ENCODE results near the gene BICDL2.

Gene BICDL2

DNA sequence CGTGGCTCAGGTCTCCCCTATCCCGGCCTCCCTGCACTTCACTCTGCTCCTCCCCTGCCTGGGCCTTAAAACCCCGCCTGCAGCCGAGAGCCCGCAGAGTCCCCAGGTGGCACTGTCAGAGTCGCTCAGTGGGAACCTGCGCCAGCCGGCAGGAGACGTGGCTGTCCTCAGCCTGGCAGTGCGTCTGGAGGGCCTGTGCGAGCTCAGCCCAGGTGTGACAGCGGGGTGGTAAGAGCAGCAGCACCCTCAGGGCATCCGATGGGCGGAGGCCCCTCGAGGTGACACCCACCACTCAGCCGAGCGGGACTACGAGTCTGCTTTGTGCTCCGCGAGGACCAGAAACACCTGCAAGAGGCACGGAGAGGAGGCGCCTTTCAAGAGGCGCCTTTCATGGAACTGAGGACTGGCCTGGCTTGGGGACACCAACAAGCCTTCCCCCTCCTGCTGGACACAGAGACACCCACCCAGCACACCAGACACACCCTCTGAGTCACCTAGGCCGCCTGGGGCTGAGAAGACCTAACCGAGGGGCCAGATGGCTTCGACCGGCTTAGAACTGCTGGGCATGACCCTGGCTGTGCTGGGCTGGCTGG, 23.8 kb downstream of the BICDL2 start, which contains the start of gene CLDN9:
Gene CLDN9, plus strand, starts transcription at position 96 of the 593 bp plus-strand sequence. Its CDS starts 440 bp downstream, at position 536.
- no peak for DNase-seq

DNA sequence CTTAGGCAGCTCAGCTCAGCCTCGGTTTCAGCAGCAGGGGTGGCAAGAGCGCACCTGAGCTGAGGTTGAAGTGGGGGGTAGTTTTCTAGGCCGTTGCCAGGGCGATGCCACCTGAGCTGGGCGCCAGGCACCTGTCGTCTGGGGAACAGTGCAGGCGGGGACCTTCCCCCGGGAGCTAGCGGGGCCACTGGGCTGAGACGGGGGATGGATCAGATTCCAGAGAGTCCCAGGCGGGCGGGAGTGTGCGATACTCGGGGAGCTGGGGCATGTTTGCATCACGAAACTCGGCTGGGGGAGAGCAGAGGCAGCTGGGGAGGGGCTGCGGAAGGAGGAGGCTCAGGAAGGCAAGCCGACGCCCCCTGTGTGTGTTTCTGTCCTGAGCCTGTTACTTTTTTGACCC, 24.5 kb downstream of the BICDL2 start:
- DNase-seq = no peak

DNA sequence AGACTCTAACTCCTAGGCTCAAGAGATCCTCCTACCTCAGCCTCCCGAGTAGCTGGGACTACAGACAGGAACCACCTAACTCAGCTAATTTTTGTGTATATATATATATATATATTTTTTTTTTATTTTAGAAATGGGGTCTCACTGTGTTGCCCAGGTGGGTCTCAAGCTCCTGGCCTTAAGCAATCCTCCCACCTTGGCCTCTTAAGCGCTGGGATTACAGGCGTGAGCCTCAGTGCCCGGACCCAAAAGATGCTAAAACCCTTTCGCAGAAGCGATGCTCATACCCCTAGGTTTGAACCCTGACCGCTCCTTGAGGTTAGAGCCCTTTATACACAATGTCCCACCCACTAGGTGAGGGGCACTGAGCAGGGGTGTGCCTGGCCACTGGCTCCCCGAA, 26.2 kb downstream of the BICDL2 start:
- no peak for DNase-seq

DNA sequence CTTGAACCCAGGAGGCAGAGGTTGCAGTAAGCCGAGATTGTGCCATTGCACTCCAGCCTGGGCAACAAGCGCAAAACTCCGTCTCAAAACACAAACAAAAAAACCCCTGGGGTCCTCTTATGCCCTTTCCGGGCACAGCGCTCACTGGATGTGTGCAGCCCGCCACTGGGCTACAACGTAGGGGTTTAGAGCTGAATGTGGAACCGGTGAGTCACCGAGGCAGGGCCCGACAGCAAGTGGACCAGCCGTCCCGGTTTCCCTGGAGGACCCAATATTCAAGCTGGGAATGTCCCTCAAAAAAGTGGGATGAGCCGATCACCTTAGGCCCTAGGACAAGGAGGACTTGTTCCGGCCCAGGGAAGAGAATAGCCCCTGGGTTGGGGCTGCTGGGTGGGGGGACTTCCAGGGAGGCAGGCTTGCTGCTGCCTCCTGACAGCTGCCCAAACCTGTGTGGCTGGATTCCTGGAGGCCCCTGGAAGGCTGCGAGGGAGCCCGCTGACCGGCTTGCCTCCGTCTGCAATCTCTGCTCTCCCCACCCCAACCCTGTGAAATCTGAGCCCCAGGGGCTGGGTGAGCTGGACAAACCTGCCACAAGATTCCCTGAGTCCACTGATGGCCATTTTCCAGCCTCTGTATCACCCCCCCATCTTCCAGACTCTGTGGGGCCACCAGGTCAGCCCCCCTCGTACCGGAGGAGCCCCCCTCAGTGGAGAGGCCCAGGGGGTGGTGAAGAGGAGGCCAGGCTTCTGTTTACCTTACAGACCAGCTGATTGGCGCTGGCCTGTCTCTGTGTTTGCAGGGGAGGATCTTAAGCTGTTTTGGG, 27.0 kb downstream of the BICDL2 start:
- DNase-seq = no peak

DNA sequence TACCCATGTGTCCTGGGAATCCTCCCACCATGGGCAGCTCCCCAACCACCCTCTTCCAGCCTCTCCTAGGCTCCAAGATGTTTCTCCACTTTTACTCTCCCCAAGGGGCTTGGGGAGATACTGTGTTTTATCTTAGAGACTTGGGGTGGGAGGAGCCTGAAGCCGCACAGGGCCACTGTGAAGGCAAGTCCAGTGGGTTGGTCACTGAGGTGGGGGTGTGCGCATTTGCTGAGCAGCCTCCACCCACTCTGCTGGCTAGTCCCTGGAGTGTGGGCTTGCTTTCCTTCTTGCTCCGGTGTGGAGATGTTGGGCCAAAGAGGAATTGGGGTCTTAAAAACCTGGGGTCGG, 28.1 kb downstream of the BICDL2 start:
- no peak for DNase-seq

DNA sequence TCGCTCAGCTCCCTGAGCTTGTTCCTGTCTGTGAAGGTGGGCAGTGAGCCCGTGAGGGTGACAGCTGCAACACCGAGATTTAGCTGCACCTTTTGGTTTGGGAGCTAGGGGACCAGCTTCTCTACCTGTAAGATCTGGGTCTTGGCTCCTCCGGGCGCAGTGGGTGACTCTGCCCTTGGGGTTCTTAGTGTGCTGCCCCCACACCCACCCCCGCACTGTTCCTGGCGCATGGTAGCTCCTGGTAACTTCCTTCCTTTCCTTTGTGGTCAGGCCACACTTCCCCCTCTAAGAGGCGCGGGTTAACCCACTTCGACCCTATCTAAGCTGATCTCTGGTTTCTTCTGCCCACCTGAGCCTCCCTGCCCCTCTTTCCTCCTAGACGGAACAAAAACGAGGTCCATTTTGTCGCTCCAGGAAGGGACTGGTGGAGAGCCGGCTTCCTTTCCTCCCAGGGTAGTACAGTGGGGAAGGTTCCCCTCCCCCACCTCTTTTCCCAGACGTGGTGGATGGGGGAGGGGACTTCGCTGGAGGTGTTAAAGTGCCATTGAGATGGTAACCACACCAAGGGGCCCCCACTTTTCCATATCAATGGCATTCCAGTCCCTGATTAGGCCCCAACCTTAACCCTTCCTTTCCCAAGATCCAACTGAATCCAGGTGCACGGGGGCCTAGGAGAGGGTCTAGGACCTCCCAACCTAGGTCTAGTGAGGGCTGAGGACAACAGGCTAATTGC, 28.6 kb downstream of the BICDL2 start:
- peak in 5 of 51 donors; percentile 8 to 20 (median 10) for DNase-seq

DNA sequence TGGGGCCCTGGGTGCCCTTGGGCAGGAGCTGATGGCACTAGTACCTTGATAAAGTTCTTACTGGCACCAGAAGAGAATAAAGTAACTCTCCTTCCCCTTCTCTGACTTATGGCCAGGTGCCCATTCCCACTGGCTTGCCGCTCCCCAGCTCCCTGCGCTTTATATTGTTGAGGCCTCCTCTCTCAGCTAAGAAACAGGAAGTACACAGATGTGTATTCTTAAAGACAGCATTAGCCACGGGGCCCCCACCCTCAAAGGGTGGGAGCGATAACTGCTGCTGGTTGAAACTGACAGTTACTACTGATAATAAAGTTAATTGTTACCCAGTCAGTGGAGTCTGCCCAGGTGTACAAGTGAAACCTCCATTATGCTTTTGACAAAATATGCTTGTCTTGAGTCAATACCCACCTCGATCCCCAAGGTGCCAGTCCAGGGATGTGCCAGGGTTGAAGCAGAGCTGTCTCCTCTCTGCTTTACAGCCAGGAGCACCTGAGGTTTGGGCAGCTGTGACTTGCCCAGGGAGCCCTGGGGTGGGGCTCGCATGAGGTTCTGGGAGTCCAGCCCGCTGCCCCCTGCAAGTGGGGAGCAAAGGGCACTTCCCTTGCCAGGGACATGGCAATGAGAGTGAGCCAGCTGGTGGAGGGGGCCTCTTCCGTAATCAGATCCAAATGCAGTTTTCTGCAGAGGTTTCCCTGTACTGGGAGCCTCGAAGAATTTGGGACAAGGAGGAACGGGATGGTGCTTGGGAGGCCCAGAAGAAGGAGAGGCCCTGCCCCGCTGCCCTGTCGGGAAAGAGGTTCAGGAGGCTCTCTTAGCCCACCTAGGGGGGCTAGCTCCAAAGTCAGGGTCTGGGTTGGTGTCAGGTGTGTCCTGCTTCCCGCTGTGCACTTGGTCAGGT, 29.4 kb downstream of the BICDL2 start:
- DNase-seq = no peak

DNA sequence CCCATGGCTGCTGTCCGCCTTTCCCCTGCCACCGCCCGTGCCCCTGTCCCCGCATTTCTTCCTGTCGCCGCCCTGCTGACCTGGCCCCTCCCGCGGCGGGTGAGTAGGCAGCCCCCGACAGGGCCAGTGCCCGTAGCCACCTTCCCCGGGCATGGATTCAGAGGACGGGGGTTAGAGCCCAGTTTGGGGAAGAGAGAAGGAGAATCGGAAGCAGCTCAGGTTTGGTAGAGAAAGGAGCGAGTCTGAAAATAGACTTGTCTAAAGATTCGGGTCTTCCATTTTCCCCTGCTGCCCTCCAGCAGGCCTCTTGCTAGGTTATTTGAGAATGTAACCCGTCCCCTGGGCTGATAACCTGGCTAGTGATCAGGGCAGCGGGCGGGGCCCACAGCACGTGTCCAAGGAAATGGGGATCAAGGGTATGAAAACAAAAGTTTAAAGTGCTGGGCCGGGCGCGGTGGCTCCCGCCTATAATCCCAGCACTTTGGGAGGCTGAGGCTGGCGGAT, 31.9 kb downstream of the BICDL2 start:
- DNase-seq = no peak

DNA sequence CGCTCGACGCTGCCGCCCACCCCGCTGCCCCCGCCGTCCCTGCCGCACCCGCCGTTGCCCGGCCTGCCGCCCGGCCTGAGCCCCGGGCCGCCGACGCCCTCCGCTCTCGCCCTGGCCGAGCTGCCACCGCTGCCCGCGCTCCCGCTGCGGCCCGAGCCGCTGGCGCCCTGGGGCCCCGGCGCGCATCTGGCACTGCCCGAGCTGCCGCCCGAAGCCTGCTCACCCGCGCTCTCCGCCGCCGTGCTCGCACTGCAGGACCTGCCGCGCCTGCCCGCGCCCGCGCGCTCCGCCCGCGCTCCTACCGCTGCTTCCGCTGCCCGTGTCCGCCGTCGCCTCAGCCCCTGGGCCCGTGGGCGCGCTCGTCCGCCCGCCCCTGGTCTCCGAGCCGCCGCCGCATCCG, 32.4 kb downstream of the BICDL2 start:
- DNase-seq = no peak

DNA sequence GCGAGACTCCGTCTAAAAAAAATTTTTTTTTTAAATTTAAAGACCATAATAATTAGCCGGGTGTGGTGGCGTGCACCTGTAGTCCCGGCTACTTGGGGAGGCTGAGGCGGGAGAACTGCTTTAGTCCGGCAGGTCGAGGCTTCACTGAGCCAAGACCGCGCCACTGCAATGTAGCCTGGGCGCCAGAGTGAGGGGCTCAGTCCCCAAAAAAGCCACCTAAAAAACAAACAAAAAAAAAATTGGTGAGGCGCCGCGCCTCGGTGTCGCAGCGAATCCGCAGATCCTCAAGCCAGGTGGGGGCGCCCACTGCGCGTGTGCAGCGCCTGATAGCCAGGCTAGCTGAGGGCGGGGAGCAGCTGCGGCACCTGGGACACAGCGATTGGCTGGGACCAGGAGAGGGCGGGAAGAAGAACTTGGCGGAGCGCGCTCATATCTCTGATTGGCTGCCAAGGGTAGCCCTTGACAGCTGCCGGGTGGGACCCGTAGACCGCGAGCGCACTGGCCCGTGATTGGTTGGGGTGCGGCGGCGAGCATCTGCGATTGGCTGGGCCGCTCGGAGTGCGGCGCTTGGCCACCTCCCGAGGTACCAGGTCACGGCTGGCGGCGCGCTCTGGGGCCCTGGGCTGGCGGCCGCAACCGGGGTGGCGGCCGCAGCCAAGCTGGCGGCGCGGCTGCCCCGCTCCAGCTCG, 33.0 kb downstream of the BICDL2 start:
- DNase-seq = peak; percentile 38 to 99 (median 95)

DNA sequence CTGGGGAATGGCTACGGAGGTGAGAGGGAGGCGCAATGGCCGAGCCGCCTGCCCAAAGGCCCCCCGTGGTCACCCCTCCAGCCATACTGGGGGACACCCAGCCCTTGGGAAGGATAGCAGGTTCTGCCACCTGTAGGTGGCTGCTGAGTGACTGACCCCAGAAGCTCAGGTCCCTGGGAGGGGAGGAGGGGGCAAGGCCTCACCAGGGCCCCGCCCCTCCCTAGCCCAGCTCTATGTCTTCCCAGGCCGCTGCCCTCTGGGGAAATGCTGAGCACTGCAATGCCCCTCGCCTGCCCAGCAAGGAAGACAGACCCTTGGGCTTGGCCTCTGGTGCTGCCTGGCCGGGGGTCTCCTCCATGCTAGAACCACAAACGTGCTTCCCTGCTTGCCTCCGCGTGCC, 35.4 kb downstream of the BICDL2 start:
- no peak for DNase-seq

DNA sequence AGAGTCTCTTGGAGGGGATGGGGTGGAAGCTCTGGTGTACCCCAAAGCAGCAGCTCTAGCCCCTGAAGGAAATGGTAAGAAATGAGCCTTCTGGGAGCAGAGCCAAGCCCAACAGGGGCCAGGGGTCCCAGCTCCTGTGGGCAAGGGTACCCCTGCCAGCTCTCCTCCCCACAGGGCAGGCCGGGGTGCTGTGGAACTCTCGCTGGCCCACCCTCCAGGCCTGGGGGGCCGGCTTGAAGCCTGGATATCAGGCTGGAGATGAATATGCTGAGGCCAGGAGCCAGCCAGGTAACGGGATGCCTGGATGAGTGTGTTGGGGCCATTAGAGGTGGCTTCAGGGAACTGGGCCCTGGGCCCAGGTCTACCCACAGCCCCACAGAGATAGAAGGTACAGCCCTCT, 36.2 kb downstream of the BICDL2 start:
- DNase-seq = no peak

DNA sequence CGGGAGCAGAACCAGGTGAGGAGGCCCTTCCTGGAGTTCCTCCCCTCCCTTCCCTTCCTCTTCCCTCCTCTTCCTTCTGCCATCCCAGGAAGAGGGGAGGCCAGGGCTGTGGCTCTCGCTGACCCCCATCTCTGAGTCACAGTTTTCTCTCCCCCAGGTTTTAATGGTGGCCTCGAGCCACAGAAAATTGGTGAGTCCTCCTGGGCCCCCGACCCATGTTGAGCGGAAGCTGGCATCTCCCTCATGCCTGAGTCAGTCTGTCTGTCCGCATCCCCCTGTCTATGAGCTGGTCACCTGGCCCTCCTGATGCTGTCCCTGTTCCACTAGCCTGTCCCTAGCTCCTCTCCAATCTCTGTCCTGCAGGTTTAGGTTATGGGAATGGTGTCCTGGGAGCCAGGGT, 36.8 kb downstream of the BICDL2 start:
- no peak for DNase-seq

DNA sequence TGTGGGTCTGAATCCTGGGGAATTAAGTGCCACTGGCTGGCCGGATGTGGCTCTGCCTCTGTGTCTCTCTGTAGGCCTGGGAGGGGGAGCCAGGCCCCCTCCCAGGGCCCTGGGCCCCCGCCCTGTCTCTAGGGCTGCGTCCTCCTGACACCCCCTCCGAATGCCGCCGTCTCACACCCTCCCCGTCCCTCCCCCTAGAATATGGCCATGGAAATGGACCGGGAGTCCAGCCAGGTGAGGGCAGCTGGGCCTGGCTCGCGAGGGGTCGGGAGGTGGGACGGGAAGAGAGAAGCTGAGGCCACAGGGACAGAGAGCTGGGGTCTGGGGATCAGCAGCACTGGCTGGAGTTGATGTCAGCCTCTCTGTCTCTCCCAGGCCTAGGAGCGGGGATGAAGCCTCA, 40.4 kb downstream of the BICDL2 start:
- no peak for DNase-seq

DNA sequence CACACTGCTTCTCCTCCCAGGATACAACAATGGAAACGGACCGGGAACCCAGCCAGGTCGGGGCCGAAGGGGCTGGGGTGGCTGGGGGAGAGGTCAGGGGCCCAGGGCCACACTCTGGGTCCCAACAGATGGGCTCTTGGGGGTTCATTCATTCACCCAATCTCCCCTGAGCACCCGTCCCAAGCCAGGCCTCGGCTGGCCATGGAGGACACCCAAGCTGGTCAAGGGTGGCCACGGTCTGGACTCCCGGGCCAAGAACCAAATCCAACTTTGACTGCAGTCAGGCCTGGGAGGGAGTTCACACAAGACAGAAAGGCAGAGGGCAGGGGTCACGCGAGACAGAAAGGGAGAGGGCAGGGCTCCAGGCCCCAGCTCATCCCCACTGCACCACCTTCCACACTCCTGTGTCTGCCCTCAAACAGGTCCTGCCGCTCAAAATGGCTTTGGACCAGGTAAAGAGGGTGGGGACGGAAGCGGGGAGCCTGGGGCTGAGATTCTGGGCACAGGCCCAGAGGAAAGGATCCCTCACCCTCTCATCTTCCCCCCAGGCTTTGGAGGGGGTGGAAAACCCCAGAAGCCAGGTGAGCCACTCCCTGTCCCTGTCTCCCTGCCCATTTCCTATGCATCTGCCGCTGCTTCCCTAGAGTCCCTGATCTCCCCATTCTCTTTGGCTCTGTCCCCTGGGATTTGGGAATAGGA, 44.2 kb downstream of the BICDL2 start:
- DNase-seq = no peak

DNA sequence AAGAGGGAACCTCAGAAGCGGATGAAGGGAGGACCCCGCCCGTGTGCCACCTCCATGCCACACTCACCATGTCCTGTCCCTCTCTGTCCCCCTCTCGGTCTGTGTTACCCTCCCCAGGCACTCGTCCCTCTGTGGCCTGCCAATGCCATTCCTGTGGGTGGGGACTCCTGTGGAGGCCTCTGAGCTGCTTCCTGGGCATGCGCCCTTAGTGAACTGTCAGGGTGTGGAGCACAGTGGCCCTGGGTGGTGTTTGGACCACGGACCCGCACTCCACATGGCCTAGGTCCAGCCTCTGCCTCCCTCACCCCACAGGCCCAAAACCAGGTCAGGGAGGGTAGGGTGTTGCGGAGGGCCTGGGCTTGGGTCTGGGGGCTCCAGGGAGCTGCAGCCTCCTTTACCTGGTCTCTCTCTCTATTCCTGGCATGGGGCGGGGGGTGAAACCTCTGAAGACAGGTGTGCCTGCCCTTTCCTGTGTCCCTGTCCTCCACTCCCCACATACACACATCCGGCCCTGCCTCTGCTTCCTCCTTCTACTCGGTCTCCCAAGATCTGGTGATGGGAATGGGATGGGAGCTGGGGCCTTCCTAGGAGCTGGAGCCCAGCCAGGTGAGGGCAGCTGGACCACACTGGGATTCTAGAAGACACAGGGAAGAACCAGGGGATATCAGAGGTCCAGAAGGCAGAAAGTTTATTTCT, 45.0 kb downstream of the BICDL2 start:
- DNase-seq = no peak

DNA sequence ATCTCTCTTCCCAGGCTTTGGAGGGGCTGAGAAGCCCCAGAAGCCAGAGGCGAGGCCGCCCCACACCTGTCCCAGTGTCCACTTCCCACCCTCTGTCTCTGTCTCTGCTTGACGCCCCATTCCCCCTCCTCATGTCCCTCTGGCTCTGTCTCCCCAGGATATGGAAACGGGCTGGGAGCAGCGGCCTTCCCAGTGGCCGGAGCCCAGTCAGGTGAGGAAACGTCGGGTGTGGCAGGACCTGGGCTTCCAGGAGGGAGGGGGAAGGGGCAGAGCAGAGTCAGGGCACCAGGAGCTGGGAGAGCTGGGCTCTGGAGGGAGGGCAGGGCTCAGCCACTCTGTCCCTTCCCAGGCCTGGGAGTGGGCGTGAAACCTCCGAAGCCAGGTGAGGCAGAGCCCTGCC, 45.9 kb downstream of the BICDL2 start:
- no peak for DNase-seq

DNA sequence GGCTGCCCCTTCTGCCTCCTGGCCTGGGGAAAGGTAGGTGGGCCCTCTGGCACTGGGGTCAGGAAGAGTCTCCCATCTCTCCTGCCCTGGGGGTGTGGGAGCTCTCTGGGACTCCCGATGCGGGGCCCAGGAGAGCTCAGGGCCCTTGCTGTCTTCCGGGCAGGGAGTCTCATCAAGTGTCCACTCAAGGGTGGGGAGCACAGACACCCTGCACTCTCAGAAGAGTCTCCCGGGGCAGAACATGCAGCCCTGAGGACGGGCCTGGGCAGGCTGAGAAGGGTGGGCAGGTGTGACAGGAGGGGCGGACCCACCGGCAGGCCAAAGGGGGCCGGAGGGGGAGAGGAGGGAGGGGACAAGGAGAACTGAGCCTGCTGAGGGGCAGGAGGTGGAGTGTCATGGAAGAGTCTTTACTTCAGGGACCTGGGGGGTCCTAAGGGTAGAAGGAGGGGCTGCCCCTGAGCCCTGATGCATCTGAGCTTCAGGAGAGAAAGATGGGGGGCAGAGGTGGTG, 48.1 kb downstream of the BICDL2 start:
- no peak for DNase-seq

DNA sequence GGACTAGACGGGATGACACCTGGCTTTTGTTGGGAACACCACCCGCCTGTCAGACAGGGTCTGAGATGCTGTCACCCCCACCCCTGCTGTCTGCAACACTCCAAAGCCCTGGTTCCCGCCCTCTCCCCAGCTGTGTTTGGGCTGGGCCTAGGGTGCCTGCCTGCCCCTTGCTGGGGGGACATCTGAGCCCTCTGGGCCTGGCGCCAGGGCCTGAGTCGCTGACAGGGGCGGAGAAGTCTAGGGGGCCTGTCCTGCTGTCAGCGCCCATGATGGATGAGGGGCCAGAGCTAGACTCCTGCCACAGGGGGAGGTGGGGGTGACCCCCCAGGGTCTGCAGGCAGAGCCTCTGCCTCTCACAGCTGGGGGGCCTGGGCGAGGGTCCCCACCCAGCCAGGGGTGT, 48.9 kb downstream of the BICDL2 start:
- no peak for DNase-seq

All from hypothalamus (tissue), 51 donors.